ENCODE measurements around the gene HCN4. TPM values are rescaled to one million over a fixed set of nuclear protein-coding genes. Genes with fewer than 3 reads are reported as not detected.

HCN4 gene
- total and polyA plus RNA-seq, 2 of the 8 experiments (the other 6 are each of a cell fraction or from before 2014, with no cell fraction given), result 3.7 to 8.5 TPM

DNA sequence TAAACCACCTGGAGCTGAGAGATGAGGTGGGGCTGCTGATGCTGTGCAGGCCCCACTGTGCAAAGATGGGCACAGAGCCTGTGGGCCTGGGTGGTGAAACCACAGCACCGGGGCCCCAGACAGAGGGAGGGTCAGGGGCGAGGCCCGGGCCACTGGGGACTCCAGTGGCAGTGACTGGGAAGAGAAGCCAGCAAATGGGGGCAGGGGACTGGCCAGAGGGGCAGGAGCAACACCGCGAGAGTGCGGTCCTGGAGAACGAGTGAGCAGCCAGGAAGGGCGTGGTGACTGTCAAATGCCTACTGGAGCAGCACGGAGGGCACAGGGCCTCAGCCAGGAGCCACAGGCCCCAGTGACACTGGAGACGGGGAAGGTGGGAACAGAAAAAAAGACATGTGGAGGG, 39.8 kb downstream of the HCN4 start (continued):
- TF ChIP-seq SP2 (IDR thresholded peaks at IDR 0.05; ENCODE audit: low read length), result no peak
